ENCODE measurements around the gene RABEP2. TPM values are rescaled to one million over a fixed set of nuclear protein-coding genes. Genes with fewer than 3 reads are reported as not detected.

The RABEP2 gene
- polyA plus RNA-seq, 1 donor (not counting 4 experiments of a cell fraction or from before 2014, with no cell fraction given), result 8.7 TPM

- FAIRE-seq, result no peak
- no peak for TF ChIP-seq EZH2 (IDR thresholded peaks at IDR 0.05; ENCODE audit: low read length)
- no peak for TF ChIP-seq CTCF (optimal IDR thresholded peaks at IDR 0.05 in 1 of 3, IDR thresholded peaks at IDR 0.05 in 1 of 3, conservative IDR thresholded peaks at IDR 0.05 in 1 of 3; ENCODE audit: extremely low read depth in 1 of 3, insufficient read depth in 2 of 3, low read length in 3 of 3)
- H2AFZ ChIP-seq (ENCODE audit: control insufficient read depth, low read length), result peak overlapping the region; percentile 73
- peaks cover 25% of the 10 kb centered on the region for H3K27me3 ChIP-seq (ENCODE audit: control insufficient read depth, extremely low read depth, insufficient read depth, low read length)
- H3K4me1 ChIP-seq (ENCODE audit: control insufficient read depth, extremely low read depth, insufficient read depth, low read length), result peaks cover 14% of the 10 kb centered on the region
- H4K20me1 ChIP-seq (ENCODE audit: control insufficient read depth, extremely low read depth, insufficient read depth, low read length), result no peaks in the 10 kb centered on the region
- peak overlapping the region; percentile 59 for H3K9ac ChIP-seq (ENCODE audit: control insufficient read depth, extremely low read depth, insufficient read depth, low read length)
- no peaks in the 10 kb centered on the region for H3K36me3 ChIP-seq (ENCODE audit: control insufficient read depth in 2 of 2, extremely low read depth in 1 of 2, insufficient read depth in 2 of 2, low read length in 2 of 2)
- no peaks in the 10 kb centered on the region for H3K79me2 ChIP-seq (ENCODE audit: control insufficient read depth, insufficient read depth, low read length)
- H3K27ac ChIP-seq (ENCODE audit: control insufficient read depth, insufficient read depth, low read length), result no peak overlapping the region
- peak; percentile 32 for DNase-seq (ENCODE audit: low read depth, low spot score)
- H3K4me2 ChIP-seq (ENCODE audit: control insufficient read depth, extremely low read depth, insufficient read depth, low read depth, low read length), result peak overlapping the region; percentile 68
- H3K9me3 ChIP-seq (ENCODE audit: control insufficient read depth, low read depth, low read length), result no peaks in the 10 kb centered on the region
- H3K9me1 ChIP-seq (ENCODE audit: control insufficient read depth, extremely low read depth, insufficient read depth, low read length), result no peaks in the 10 kb centered on the region
- dilution Hi-C loops (cut with MboI; ENCODE audit: extremely low pct_ligation_motif_present, low sequenced_read_pairs), result no loop called here
- peak overlapping the region; percentile 58 to 80 (median 78) for H3K4me3 ChIP-seq (ENCODE audit: control insufficient read depth in 2 of 3, extremely low read depth in 1 of 3, insufficient read depth in 2 of 3, low read depth in 1 of 3, low read length in 3 of 3)
Observed at GRCh38 chr16:28879841-28880588, 45.0 kb downstream of the RABEP2 start.

GRCh38 chr16:28879261-28879840, 45.7 kb downstream of the RABEP2 start:
- FAIRE-seq, result no peak
- no peak for DNase-seq (ENCODE audit: low read depth, low spot score)
- H4K20me1 ChIP-seq (ENCODE audit: control insufficient read depth, extremely low read depth, insufficient read depth, low read length), result no peaks in the 10 kb centered on the region
- peaks cover under 1 to 2% of the 10 kb centered on the region in 2 experiments for H3K36me3 ChIP-seq (ENCODE audit: control insufficient read depth in 2 of 2, extremely low read depth in 1 of 2, insufficient read depth in 2 of 2, low read length in 2 of 2)
- H3K4me3 ChIP-seq (ENCODE audit: control insufficient read depth in 2 of 3, extremely low read depth in 1 of 3, insufficient read depth in 2 of 3, low read depth in 1 of 3, low read length in 3 of 3), result peak overlapping the region; percentile 58 to 80 (median 78)
- dilution Hi-C loops (cut with MboI; ENCODE audit: extremely low pct_ligation_motif_present, low sequenced_read_pairs), result no loop called here
- no peaks in the 10 kb centered on the region for H3K9me1 ChIP-seq (ENCODE audit: control insufficient read depth, extremely low read depth, insufficient read depth, low read length)
- peaks cover 14% of the 10 kb centered on the region for H3K4me1 ChIP-seq (ENCODE audit: control insufficient read depth, extremely low read depth, insufficient read depth, low read length)
- no peak overlapping the region for H3K27ac ChIP-seq (ENCODE audit: control insufficient read depth, insufficient read depth, low read length)
- TF ChIP-seq CTCF (optimal IDR thresholded peaks at IDR 0.05 in 1 of 3, IDR thresholded peaks at IDR 0.05 in 1 of 3, conservative IDR thresholded peaks at IDR 0.05 in 1 of 3; ENCODE audit: extremely low read depth in 1 of 3, insufficient read depth in 2 of 3, low read length in 3 of 3) (no peak), EZH2 (IDR thresholded peaks at IDR 0.05; ENCODE audit: low read length) (no peak)
- peaks cover 25% of the 10 kb centered on the region for H3K27me3 ChIP-seq (ENCODE audit: control insufficient read depth, extremely low read depth, insufficient read depth, low read length)
- H3K9ac ChIP-seq (ENCODE audit: control insufficient read depth, extremely low read depth, insufficient read depth, low read length), result peak overlapping the region; percentile 59
- H3K79me2 ChIP-seq (ENCODE audit: control insufficient read depth, insufficient read depth, low read length), result no peaks in the 10 kb centered on the region
- peak overlapping the region; percentile 68 for H3K4me2 ChIP-seq (ENCODE audit: control insufficient read depth, extremely low read depth, insufficient read depth, low read depth, low read length)
- H2AFZ ChIP-seq (ENCODE audit: control insufficient read depth, low read length), result peak overlapping the region; percentile 73
- no peaks in the 10 kb centered on the region for H3K9me3 ChIP-seq (ENCODE audit: control insufficient read depth, low read depth, low read length)
